ELF-1 (cell line): ENCODE results near the gene NDUFB2.
"Not testable (repeated sequence)": the region's sequence is repeated elsewhere in the genome, so short reads cannot be mapped to it uniquely, and the experiment has no call there.

Experiments used
- DNase-seq: peaks from one replicate; pipeline ENCODE4 v3.0.0-alpha.2; 2016; ENCODE audit warnings: low read depth, low spot score

The NDUFB2 gene

DNA sequence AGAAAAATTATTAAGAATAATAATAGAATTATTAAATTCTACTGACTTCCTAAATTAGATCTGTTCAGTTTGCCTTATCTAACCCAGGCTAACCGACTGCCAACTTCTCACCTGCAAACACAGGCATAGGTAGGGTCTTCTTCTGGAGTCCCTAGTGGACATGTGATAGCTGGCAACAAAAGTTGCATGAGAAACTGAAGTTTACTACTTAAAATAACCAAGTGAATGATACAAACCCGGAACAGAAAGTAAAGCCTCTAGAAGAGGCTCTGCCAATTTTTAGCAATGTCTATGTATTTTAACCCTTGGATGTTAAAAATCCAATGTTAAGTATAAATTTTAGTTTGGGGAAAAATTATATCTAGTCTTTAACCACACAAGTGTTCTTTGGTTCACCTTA, 37.6 kb downstream of the NDUFB2 start:
- no peak for DNase-seq

- no peak for DNase-seq
These were observed 38.2 kb downstream of the NDUFB2 start for GRCh38 chr7:140734729-140735128.

GRCh38 chr7:140738280-140738679, 41.8 kb downstream of the NDUFB2 start:
- no peak for DNase-seq

DNA sequence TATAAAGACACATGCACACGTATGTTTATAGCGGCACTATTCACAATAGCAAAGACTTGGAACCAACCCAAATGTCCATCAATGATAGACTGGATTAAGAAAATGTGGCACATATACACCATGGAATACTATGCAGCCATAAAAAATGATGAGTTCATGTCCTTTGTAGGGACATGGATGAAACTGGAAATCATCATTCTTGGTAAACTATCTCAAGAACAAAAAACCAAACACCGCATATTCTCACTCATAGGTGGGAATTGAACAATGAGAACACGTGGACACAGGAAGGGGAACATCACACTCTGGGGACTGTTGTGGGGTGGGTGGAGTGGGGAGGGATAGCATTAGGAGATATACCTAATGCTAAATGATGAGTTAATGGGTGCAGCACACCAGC, 46.7 kb downstream of the NDUFB2 start:
- not testable (repeated sequence) for DNase-seq

DNA sequence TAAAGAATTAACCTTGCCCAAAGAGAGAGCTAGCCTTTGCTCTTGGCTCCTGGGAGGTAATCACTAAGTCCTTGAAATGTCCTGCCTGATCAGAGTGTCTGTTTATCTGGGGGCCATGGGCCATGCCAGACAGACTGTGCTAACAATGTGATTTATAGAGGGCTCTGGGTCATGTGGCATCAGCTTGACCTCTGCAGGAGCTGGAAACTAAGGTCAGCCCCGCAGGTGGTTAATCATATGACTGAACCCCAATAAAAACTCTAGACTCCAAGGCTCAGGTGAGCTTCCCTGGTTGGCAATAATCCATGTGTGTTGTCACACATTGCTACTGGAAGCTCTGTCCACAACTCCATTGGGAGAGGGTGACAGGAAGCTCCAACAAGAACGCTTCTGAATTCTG, 47.5 kb downstream of the NDUFB2 start:
- DNase-seq = no peak

GRCh38 chr7:140745266-140746058, 49.0 kb downstream of the NDUFB2 start:
- no peak for DNase-seq

GRCh38 chr7:140746751-140747150, 50.2 kb downstream of the NDUFB2 start:
- no peak for DNase-seq

GRCh38 chr7:140752533-140752932, 56.0 kb downstream of the NDUFB2 start:
- DNase-seq = no peak

GRCh38 chr7:140754506-140754905, 58.0 kb downstream of the NDUFB2 start:
- no peak for DNase-seq
